Activated naive CD4-positive, alpha-beta T cell (primary cell): ENCODE results near the gene TIPARP.
"Not testable (repeated sequence)": the region's sequence is repeated elsewhere in the genome, so short reads cannot be mapped to it uniquely, and the experiment has no call there.

Source experiments
- DNase-seq, 4 experiments: peaks; one replicate each; lab custom pipeline; 2025; lab: John Stamatoyannopoulos, UW

The TIPARP gene

GRCh38 chr3:156648086-156648485, 26.3 kb upstream of the TIPARP start:
- no peak for DNase-seq

GRCh38 chr3:156649681-156650080, 24.7 kb upstream of the TIPARP start:
- no peak for DNase-seq

- not testable (repeated sequence) for DNase-seq
Observed at GRCh38 chr3:156652661-156653060, 21.7 kb upstream of the TIPARP start.

GRCh38 chr3:156654834-156655233, 19.6 kb upstream of the TIPARP start:
- DNase-seq: no peak

GRCh38 chr3:156655819-156656550, 18.4 kb upstream of the TIPARP start:
- DNase-seq: no peak

- no peak for DNase-seq
Observed at GRCh38 chr3:156657440-156657839, 16.9 kb upstream of the TIPARP start.

GRCh38 chr3:156657862-156658731, 16.3 kb upstream of the TIPARP start:
- DNase-seq: no peak

GRCh38 chr3:156658732-156659090, 15.7 kb upstream of the TIPARP start:
- no peak for DNase-seq

GRCh38 chr3:156659260-156659659, 15.1 kb upstream of the TIPARP start:
- no peak for DNase-seq

GRCh38 chr3:156661155-156661554, 13.2 kb upstream of the TIPARP start:
- DNase-seq: no peak

- no peak for DNase-seq
Observed at GRCh38 chr3:156664011-156664830, 10.2 kb upstream of the TIPARP start.

- no peak for DNase-seq
Observed at GRCh38 chr3:156664831-156665178, 9.6 kb upstream of the TIPARP start.

GRCh38 chr3:156665291-156665690, 9.1 kb upstream of the TIPARP start:
- DNase-seq: no peak

- DNase-seq: no peak
Observed at GRCh38 chr3:156666073-156666472, 8.3 kb upstream of the TIPARP start.

- no peak for DNase-seq
Observed at GRCh38 chr3:156668073-156668763, 6.2 kb upstream of the TIPARP start.

- DNase-seq: no peak
Observed at GRCh38 chr3:156670077-156670476, 4.3 kb upstream of the TIPARP start.

GRCh38 chr3:156670652-156671051, 3.7 kb upstream of the TIPARP start:
- DNase-seq: no peak

GRCh38 chr3:156673732-156674045, 701 bp upstream of the TIPARP start:
- DNase-seq: no peak

GRCh38 chr3:156674911-156675829, 780 bp downstream of the TIPARP start:
- DNase-seq: peak; percentile 24 to 42 (median 35)

- no peak for DNase-seq
Observed at GRCh38 chr3:156675830-156676767, 1.7 kb downstream of the TIPARP start.
